HEK293T (cell line): ENCODE measurements around the gene PLK4.

ENCODE experiments used
- ARNT ChIP-seq: fragments of 450-650 bp; IDR thresholded peaks from 2 replicates; pipeline ENCODE4 v1.6.1; 2017; ENCODE audit warnings: mild to moderate bottlenecking
- BHLHE40 ChIP-seq: fragments of 450-650 bp; IDR thresholded peaks from 2 replicates; pipeline ENCODE4 v1.6.1; 2016; ENCODE audit warnings: mild to moderate bottlenecking, moderate library complexity, borderline replicate concordance
- FOXK2 ChIP-seq: fragments of 450-650 bp; IDR thresholded peaks from 2 replicates; pipeline ENCODE4 v1.6.1; 2016; ENCODE audit warnings: mild to moderate bottlenecking
- FOXM1 ChIP-seq: fragments of 450-650 bp; IDR thresholded peaks from 2 replicates; pipeline ENCODE4 v1.6.1; 2017; ENCODE audit warnings: mild to moderate bottlenecking, borderline replicate concordance
- HDGF ChIP-seq: fragments of 450-650 bp; IDR thresholded peaks from 2 replicates; pipeline ENCODE4 v1.6.1; 2017; ENCODE audit warnings: antibody characterized with exemption, borderline replicate concordance
- SP1 ChIP-seq: fragments of 450-650 bp; IDR thresholded peaks from 2 replicates; pipeline ENCODE4 v1.6.1; 2017

DNA sequence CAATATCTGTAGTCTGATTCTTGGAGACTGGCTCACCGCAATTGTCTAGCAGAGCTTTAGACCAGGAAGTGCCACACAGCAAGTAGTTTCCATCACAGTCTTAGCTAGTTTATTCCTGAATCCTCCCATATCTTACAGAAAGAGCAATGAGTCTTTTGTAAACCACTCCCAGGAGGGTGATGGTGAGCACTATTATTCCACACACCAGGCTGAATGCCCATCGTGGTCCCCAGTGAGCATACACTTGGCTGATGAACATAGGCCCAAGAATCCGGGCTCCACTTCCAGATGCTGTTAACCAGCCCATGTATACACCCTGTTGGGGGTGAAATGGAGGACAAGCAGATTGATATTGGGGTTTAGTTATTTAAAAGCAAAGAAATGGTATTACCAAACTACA lies 39.8 kb downstream of the PLK4 start:
- no peak for TF ChIP-seq SP1
- no peak for TF ChIP-seq BHLHE40
- TF ChIP-seq FOXK2, result no peak
- no peak for TF ChIP-seq FOXM1
- TF ChIP-seq ARNT, result no peak
- no peak for TF ChIP-seq HDGF
